Measurements from ENCODE around the gene ITPR2. TPM values are rescaled to one million over a fixed set of nuclear protein-coding genes. Genes with fewer than 3 reads are reported as not detected.

ITPR2 gene
- total RNA-seq, 1 experiment from 2014 or later = 4.0 TPM

- no peak for ATAC-seq
- no peak for TF ChIP-seq EZH2phosphoT487 (IDR thresholded peaks at IDR 0.05; ENCODE audit: borderline replicate concordance, low read length)
- H3K36me3 ChIP-seq (ENCODE audit: low read depth, low read length) = no peaks in the 10 kb centered on the region
- CTCF ChIA-PET = no interaction called here
- H3K4me2 ChIP-seq (ENCODE audit: low read length) = no peak overlapping the region
- no peaks in the 10 kb centered on the region for H3K27me3 ChIP-seq (ENCODE audit: low read length)
- peaks cover 8% of the 10 kb centered on the region for H3F3A ChIP-seq (ENCODE audit: low read length, unreplicated experiment)
- intact Hi-C loops (cut with micrococcal nuclease) = no loop called here
- no peak overlapping the region for H2AFZ ChIP-seq (ENCODE audit: low read length)
- H3K79me2 ChIP-seq (ENCODE audit: low read length) = no peaks in the 10 kb centered on the region
- H3K9ac ChIP-seq (ENCODE audit: low read length) = no peak overlapping the region
- H3K9me3 ChIP-seq (ENCODE audit: low read length) = no peaks in the 10 kb centered on the region
- BruUV-seq (replicated peaks) = no TSS peak
- no peaks in the 10 kb centered on the region for H4K20me1 ChIP-seq (ENCODE audit: low read length)
- POLR2A ChIA-PET (ENCODE audit: unreplicated experiment) = no interaction called here
- H3K4me3 ChIP-seq (ENCODE audit: low read length) = no peak overlapping the region
- no peak for DNase-seq
- H3K9me2 ChIP-seq (replicated peaks; ENCODE audit: low read length) = no peaks in the 10 kb centered on the region
- no peak overlapping the region for H3K27ac ChIP-seq (ENCODE audit: low read length)
- H3K4me1 ChIP-seq (ENCODE audit: insufficient read depth, low read length) = peaks cover 16% of the 10 kb centered on the region
Measured at GRCh38 chr12:26771861-26772260, 61.1 kb downstream of the ITPR2 start.

GRCh38 chr12:26770239-26771070 is 62.5 kb downstream of the ITPR2 start:
- Histone ChIP-seq H4K20me1 (ENCODE audit: low read length) (no peaks in the 10 kb centered on the region), H3K36me3 (ENCODE audit: low read depth, low read length) (no peaks in the 10 kb centered on the region), H3K9me2 (replicated peaks; ENCODE audit: low read length) (no peaks in the 10 kb centered on the region), H3K4me3 (ENCODE audit: low read length) (no peak overlapping the region), H3K79me2 (ENCODE audit: low read length) (no peaks in the 10 kb centered on the region), H3K9me3 (ENCODE audit: low read length) (no peaks in the 10 kb centered on the region), H3K4me2 (ENCODE audit: low read length) (no peak overlapping the region), H2AFZ (ENCODE audit: low read length) (no peak overlapping the region), H3K4me1 (ENCODE audit: insufficient read depth, low read length) (peaks cover 16% of the 10 kb centered on the region), H3F3A (ENCODE audit: low read length, unreplicated experiment) (peaks cover 8% of the 10 kb centered on the region), H3K27ac (ENCODE audit: low read length) (no peak overlapping the region), H3K9ac (ENCODE audit: low read length) (no peak overlapping the region), H3K27me3 (ENCODE audit: low read length) (no peaks in the 10 kb centered on the region)
- no peak for DNase-seq
- TF ChIP-seq CTCF (conservative IDR thresholded peaks at IDR 0.05; ENCODE audit: low read depth, low read length) = no peak
- TF ChIP-seq EZH2phosphoT487 (IDR thresholded peaks at IDR 0.05; ENCODE audit: borderline replicate concordance, low read length) = no peak
- TF ChIP-seq EZH2 (IDR thresholded peaks at IDR 0.05; ENCODE audit: low read length, unreplicated experiment) = no peak
- intact Hi-C loops (cut with micrococcal nuclease) = no loop called here
- ChIA-PET CTCF (no interaction called here), POLR2A (ENCODE audit: unreplicated experiment) (no interaction called here)
- no TSS peak for BruUV-seq (replicated peaks)
- ATAC-seq = no peak

- H3K36me3 ChIP-seq (ENCODE audit: low read depth, low read length) = no peaks in the 10 kb centered on the region
- POLR2A ChIA-PET (ENCODE audit: unreplicated experiment) = interaction anchor here (0.6 kb wide), 2 partner anchors 64 to 652 kb away, joined by 3 to 4 read pairs; no protein-coding TSS in a partner anchor
- H3K27ac ChIP-seq (ENCODE audit: low read length) = no peak overlapping the region
- no TSS peak for BruUV-seq (replicated peaks)
- H3F3A ChIP-seq (ENCODE audit: low read length, unreplicated experiment) = peaks cover 8% of the 10 kb centered on the region
- H3K9ac ChIP-seq (ENCODE audit: low read length) = no peak overlapping the region
- H3K4me1 ChIP-seq (ENCODE audit: insufficient read depth, low read length) = peaks cover 16% of the 10 kb centered on the region
- intact Hi-C loops (cut with micrococcal nuclease) = loop anchor here (2.0 kb wide), 3 partner anchors 13 to 63 kb away; partner anchors contain the start of gene ITPR2
- CTCF ChIA-PET = no interaction called here
- H3K9me3 ChIP-seq (ENCODE audit: low read length) = no peaks in the 10 kb centered on the region
- no peak overlapping the region for H2AFZ ChIP-seq (ENCODE audit: low read length)
- ATAC-seq (no peak), DNase-seq (no peak)
- peak overlapping the region; percentile 45 for H3K4me2 ChIP-seq (ENCODE audit: low read length)
- no peaks in the 10 kb centered on the region for H4K20me1 ChIP-seq (ENCODE audit: low read length)
- no peak overlapping the region for H3K4me3 ChIP-seq (ENCODE audit: low read length)
- TF ChIP-seq EZH2 (IDR thresholded peaks at IDR 0.05; ENCODE audit: low read length, unreplicated experiment) (no peak), EZH2phosphoT487 (IDR thresholded peaks at IDR 0.05; ENCODE audit: borderline replicate concordance, low read length) (no peak), CTCF (conservative IDR thresholded peaks at IDR 0.05; ENCODE audit: low read depth, low read length) (no peak)
- H3K79me2 ChIP-seq (ENCODE audit: low read length) = no peaks in the 10 kb centered on the region
- H3K27me3 ChIP-seq (ENCODE audit: low read length) = no peaks in the 10 kb centered on the region
- no peaks in the 10 kb centered on the region for H3K9me2 ChIP-seq (replicated peaks; ENCODE audit: low read length)
Measured at GRCh38 chr12:26769611-26770010, 63.4 kb downstream of the ITPR2 start.

Measured in PC-3 (cell line).